ENCODE measurements around the gene THRB.
A peak's percentile ranks its signal among the peaks of the same experiment; 100 is the strongest.

THRB gene

DNA sequence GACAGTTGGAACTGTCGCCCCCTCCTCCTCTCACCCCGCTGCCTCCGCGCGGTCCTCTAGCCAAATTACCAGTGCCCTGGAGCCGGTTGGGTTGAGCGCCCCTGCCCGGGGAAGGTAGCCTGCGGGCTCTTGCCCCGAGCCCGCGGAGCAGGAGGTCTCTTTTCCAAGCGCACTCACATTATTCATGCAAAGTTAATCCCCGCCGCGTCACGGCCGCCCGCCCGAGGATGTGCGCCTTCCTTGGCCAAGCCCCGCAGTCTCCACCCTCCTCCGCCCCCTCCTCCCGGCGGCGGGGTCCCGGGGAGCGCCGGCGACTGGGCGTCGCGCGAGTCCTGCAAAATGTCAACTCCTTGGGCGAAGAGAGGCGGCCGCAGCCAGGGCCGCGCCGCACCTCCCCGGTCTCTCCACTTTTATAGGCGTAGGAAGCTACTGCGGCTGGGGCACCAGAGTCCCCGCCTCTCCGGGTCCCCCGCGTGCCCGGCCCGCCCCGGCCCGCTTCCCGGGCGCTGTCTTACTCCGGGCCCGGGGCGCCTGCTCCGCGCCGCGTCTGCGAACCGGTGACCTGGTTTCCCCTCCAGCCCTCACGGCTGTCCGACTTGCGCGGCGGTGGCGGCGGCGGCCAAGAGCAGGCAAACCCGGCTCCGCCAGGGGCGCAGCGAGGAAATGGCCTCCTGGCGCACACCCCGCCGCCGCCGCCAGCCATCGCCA lies at the start of gene THRB:
Gene THRB (minus strand): TSS at position 233 of the 708 bp plus-strand sequence.
- peaks cover 40% of the 10 kb centered on the region for H3K4me1 ChIP-seq (ENCODE audit: insufficient read depth, low read length)
- no peaks in the 10 kb centered on the region for H3K9me3 ChIP-seq (ENCODE audit: control insufficient read depth, insufficient read depth, low read length)
- H3K36me3 ChIP-seq (ENCODE audit: insufficient read depth, low read length) = no peaks in the 10 kb centered on the region
- H3K9ac ChIP-seq (ENCODE audit: low read depth, low read length) = peak within 1 kb of the TSS; percentile 79

DNA sequence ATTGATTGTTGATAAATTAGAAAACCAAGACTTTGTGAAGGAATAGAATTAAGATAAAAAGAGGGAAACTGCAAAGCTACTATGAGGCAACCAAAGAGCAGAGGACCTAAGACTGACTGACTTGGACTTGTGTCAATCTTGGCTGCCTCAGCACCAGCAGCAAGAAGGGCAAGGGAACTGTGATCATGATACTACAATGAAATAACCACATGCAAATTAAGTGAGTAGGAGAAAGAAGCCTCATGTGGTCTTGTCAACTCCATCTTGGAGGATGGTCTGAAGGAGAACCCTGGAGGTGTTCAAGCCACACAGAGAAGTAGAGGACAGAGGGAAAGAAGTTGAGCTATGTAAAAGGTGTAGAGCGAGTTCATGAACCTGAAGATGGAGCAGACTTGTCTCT lies 47.3 kb upstream of the THRB start:
- Histone ChIP-seq H3K36me3 (ENCODE audit: insufficient read depth, low read length) (no peaks in the 10 kb centered on the region), H3K4me1 (ENCODE audit: insufficient read depth, low read length) (no peaks in the 10 kb centered on the region), H3K9me3 (ENCODE audit: control insufficient read depth, insufficient read depth, low read length) (no peaks in the 10 kb centered on the region), H3K9ac (ENCODE audit: low read depth, low read length) (no peak overlapping the region)

DNA sequence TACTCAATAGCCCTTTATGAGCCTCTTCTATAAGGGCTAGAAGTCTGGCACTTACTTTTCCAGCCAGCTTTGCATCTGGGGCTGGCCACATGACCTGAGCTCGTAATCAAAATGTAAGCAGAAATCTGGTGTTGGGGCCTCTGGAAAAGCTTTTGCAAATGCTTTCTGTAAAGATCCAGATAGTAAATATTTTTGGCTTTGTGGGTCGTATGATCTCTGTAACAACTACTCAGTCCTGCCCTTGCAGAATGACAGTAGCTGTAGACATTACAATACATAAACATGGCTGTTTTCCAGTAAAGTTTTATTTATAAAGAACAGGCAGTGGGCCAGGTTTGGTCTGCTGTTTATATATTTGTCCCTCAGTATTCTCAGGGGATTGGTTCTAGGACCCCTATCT lies 46.2 kb upstream of the THRB start:
- Histone ChIP-seq H3K9ac (ENCODE audit: low read depth, low read length) (no peak overlapping the region), H3K36me3 (ENCODE audit: insufficient read depth, low read length) (no peaks in the 10 kb centered on the region), H3K9me3 (ENCODE audit: control insufficient read depth, insufficient read depth, low read length) (no peaks in the 10 kb centered on the region), H3K4me1 (ENCODE audit: insufficient read depth, low read length) (no peaks in the 10 kb centered on the region)

DNA sequence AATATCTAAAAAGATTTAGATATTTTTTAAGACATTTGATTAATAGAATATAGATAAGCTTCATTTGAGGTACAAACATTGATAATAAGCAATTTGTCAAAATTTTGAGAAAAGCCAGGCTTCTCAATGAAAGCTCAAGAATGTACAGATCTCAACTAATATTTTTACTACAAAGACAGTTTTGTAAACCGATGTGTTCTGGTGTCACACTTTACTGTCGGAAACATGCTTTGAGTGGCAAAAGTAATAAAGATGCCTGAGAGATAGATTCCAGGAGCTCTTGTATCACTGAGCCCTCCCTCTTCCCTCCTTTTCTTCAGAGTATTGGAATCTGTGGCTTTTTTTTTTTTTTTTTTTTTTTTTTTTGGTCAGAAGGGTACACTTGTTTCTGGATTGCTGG lies 45.0 kb upstream of the THRB start:
- no peaks in the 10 kb centered on the region for H3K4me1 ChIP-seq (ENCODE audit: insufficient read depth, low read length)
- no peak overlapping the region for H3K9ac ChIP-seq (ENCODE audit: low read depth, low read length)
- H3K9me3 ChIP-seq (ENCODE audit: control insufficient read depth, insufficient read depth, low read length) = no peaks in the 10 kb centered on the region
- H3K36me3 ChIP-seq (ENCODE audit: insufficient read depth, low read length) = no peaks in the 10 kb centered on the region

- no peak overlapping the region for H3K9ac ChIP-seq (ENCODE audit: low read depth, low read length)
- H3K4me1 ChIP-seq (ENCODE audit: insufficient read depth, low read length) = no peaks in the 10 kb centered on the region
- H3K9me3 ChIP-seq (ENCODE audit: control insufficient read depth, insufficient read depth, low read length) = no peaks in the 10 kb centered on the region
- H3K36me3 ChIP-seq (ENCODE audit: insufficient read depth, low read length) = no peaks in the 10 kb centered on the region
These were observed 44.2 kb upstream of the THRB start for GRCh38 chr3:24538891-24539290.

- Histone ChIP-seq H3K9me3 (ENCODE audit: control insufficient read depth, insufficient read depth, low read length) (no peaks in the 10 kb centered on the region), H3K9ac (ENCODE audit: low read depth, low read length) (no peak overlapping the region), H3K4me1 (ENCODE audit: insufficient read depth, low read length) (no peaks in the 10 kb centered on the region), H3K36me3 (ENCODE audit: insufficient read depth, low read length) (no peaks in the 10 kb centered on the region)
These were observed 39.0 kb upstream of the THRB start for GRCh38 chr3:24533561-24534193.

DNA sequence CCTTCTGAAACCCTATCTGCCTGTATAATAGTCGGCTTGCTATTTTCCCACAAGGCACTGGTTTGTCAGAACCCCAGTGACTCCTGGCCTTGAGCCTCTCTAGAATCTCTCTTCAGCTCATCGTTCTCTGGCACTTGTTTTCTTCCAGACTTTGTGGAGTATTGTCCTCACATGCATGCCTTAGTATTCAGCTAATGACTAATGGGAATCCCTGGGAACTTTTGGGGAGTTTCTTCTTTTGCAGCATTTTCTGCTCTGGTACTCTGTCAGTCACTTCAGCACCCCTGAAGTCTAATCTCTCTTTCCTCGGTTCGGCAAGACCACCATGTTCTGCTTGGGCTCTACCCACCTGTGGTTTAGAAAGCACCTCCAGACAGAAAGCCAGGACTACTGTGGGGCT lies 35.8 kb upstream of the THRB start:
- H3K9me3 ChIP-seq (ENCODE audit: control insufficient read depth, insufficient read depth, low read length) = no peaks in the 10 kb centered on the region
- no peaks in the 10 kb centered on the region for H3K36me3 ChIP-seq (ENCODE audit: insufficient read depth, low read length)
- no peak overlapping the region for H3K9ac ChIP-seq (ENCODE audit: low read depth, low read length)
- no peaks in the 10 kb centered on the region for H3K4me1 ChIP-seq (ENCODE audit: insufficient read depth, low read length)

DNA sequence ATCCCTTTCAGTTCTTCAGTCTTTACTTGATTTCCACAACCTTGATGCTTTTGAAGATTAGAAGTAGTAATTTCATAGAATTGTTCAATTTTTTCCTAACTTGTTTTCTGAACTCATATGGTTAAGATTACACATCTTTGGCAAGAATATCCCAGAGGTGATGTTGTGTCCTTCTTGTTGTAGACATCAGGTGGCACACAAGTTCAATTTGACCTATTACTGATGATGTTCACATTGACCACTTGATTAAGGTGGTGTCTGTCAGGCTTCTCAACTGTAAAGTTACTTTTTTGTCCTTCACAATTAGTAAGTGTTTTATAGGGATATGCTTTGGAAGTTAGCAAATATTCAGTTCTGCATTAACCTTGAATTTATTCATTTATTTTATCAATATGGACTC lies 34.6 kb upstream of the THRB start:
- Histone ChIP-seq H3K36me3 (ENCODE audit: insufficient read depth, low read length) (no peaks in the 10 kb centered on the region), H3K4me1 (ENCODE audit: insufficient read depth, low read length) (no peaks in the 10 kb centered on the region), H3K9me3 (ENCODE audit: control insufficient read depth, insufficient read depth, low read length) (no peaks in the 10 kb centered on the region), H3K9ac (ENCODE audit: low read depth, low read length) (no peak overlapping the region)

DNA sequence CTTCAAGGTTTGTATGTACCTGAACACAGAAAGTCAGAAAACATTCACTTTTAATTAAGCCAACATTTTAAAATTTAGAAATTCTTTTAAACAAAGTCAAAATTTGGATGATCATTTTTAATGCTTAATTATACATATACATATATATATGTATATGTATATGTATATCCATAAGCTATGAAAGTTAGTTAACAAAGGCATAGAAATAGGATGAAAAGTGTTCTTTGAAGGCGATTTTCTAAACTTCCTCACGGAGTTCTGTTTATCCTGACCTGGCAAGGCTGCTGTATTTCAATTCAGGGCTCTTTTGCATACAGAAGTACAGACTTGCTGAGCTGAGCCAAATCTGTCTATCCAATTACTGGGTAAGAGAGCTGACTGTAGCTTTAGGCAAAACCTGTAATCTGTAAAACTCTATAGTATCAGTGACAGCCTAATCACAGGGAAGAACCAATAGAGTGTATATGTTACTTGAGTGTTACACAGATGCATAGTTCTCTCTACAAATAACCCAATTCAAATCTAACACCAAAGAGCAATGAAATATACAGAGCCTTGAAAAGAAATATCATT lies 32.1 kb upstream of the THRB start:
- 0 out of 2 replicates have a peak, but pooled peaks cover 3% of the 10 kb centered on the region for H3K4me1 ChIP-seq (ENCODE audit: insufficient read depth, low read length)
- H3K36me3 ChIP-seq (ENCODE audit: insufficient read depth, low read length) = no peaks in the 10 kb centered on the region
- H3K9ac ChIP-seq (ENCODE audit: low read depth, low read length) = no peak overlapping the region
- H3K9me3 ChIP-seq (ENCODE audit: control insufficient read depth, insufficient read depth, low read length) = no peaks in the 10 kb centered on the region

GRCh38 chr3:24525557-24525956 lies 30.9 kb upstream of the THRB start:
- peaks cover 3% of the 10 kb centered on the region; the same call in 1 of the 2 replicates for H3K4me1 ChIP-seq (ENCODE audit: insufficient read depth, low read length)
- H3K36me3 ChIP-seq (ENCODE audit: insufficient read depth, low read length) = no peaks in the 10 kb centered on the region
- no peaks in the 10 kb centered on the region for H3K9me3 ChIP-seq (ENCODE audit: control insufficient read depth, insufficient read depth, low read length)
- H3K9ac ChIP-seq (ENCODE audit: low read depth, low read length) = no peak overlapping the region

DNA sequence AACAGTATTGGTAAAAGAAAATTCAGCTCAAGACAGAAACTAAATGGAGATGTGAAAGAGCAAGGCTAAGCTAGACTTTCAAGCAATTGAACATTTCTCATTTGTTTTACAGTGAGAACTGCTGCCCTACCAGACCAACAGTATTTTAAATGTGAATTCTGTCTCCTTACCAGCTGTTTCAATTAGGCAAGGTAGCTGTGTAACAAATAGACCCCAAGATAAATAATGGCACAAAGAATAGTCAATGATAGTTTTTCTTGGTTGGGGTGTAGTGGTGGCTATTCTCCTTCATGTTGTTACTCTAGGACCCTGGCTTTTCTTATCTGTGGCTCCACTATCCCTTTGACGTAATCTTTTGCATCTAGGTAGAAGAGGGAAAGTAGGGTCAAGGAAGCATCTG lies 30.4 kb upstream of the THRB start:
- H3K9ac ChIP-seq (ENCODE audit: low read depth, low read length) = no peak overlapping the region
- H3K36me3 ChIP-seq (ENCODE audit: insufficient read depth, low read length) = no peaks in the 10 kb centered on the region
- H3K9me3 ChIP-seq (ENCODE audit: control insufficient read depth, insufficient read depth, low read length) = no peaks in the 10 kb centered on the region
- H3K4me1 ChIP-seq (ENCODE audit: insufficient read depth, low read length) = peaks cover 3% of the 10 kb centered on the region; the same call in 1 of the 2 replicates

DNA sequence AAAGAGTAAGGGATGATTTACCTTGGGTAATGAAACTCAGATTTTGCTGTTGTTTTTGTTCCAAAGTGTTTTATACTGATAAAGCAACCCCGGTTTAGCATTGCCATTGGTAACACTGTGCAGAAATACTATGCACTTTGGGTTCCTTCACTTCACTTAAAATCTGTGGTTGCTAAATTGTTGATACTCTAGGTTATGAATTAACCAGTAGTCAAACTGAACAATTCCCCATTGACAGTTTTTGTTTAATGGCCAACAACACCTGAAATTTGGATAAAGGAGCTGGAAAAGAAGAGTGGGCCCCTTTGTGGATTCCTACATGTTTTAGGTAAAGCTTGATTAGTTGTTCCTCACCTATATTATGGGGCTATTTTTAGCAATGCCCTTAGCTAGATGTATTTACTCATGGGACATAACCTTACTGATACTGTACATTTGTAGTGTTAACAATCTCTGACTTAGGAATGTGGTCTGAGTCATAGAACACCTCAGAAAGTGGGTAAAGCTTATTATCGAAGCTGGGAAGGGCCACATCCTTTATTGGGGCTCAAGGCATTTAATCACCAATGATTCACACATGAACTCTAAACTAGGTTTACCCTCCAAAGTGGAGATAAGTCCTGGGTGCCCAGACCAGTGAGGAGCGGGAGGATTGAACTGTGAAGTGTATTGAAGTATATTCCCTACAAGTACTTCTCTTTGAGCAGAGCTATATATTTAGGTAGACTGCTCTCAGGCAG lies 29.5 kb upstream of the THRB start:
- peaks cover 9% of the 10 kb centered on the region for H3K4me1 ChIP-seq (ENCODE audit: insufficient read depth, low read length)
- H3K9me3 ChIP-seq (ENCODE audit: control insufficient read depth, insufficient read depth, low read length) = no peaks in the 10 kb centered on the region
- H3K9ac ChIP-seq (ENCODE audit: low read depth, low read length) = no peak overlapping the region

DNA sequence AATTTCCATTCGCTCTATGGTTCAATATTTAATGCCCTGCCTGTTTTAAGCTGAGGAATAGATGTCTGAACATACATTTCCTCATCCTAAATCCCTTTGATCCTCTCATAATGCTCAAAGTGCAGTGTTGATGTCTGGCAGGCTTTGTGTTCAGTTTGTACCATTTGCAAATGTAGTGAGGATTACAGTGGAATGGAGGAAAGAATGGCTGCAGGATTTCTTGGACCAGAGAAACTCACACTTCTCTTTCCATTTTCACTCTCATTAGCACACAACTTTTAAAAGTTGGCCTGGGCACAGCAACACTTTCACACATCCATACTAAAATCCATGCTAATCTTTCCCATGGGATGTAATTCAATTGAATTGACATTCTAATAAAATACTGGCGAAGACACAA lies 28.6 kb upstream of the THRB start:
- no peaks in the 10 kb centered on the region for H3K36me3 ChIP-seq (ENCODE audit: insufficient read depth, low read length)
- no peak overlapping the region for H3K9ac ChIP-seq (ENCODE audit: low read depth, low read length)
- H3K9me3 ChIP-seq (ENCODE audit: control insufficient read depth, insufficient read depth, low read length) = no peaks in the 10 kb centered on the region
- peaks cover 16% of the 10 kb centered on the region for H3K4me1 ChIP-seq (ENCODE audit: insufficient read depth, low read length)

More for the DNA sequence above, 29.5 kb upstream of the THRB start:
- no peaks in the 10 kb centered on the region for H3K36me3 ChIP-seq (ENCODE audit: insufficient read depth, low read length)

DNA sequence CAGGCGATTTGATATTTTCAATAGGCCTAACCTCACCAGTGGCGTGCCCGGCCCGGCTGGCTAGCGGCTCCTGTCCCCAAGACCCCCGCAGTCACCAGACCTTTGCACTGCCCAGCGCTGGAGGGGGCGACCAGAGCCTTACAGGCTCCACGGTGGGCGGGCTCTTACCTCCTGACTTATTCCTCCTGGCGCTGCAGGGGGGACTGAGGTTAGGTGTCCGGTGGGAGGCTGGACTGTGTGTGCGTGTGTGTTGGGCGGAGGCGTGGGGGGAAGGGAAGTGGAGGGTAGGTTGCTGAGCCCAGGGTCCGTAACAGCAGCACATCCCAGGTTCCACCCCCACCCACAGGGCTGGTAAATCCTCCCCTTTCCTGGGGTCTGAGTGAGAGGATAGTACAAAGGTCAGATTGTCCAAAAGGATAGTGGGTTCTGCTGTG lies 27.5 kb upstream of the THRB start:
- H3K4me1 ChIP-seq (ENCODE audit: insufficient read depth, low read length) = peaks cover 16% of the 10 kb centered on the region
- H3K36me3 ChIP-seq (ENCODE audit: insufficient read depth, low read length) = no peaks in the 10 kb centered on the region
- H3K9me3 ChIP-seq (ENCODE audit: control insufficient read depth, insufficient read depth, low read length) = no peaks in the 10 kb centered on the region
- H3K9ac ChIP-seq (ENCODE audit: low read depth, low read length) = peak overlapping the region; percentile 74; the same call in 1 of the 2 replicates
